ENCODE results near the gene ANKMY1.

The ANKMY1 gene

GRCh38 chr2:240429872-240430491 lies 127.8 kb downstream of the ANKMY1 start:
- no peak overlapping the region for H3K4me3 ChIP-seq (ENCODE audit: low read depth, low read length)
- no peak for DNase-seq (ENCODE audit: low read depth)
- TF ChIP-seq CTCF (IDR thresholded peaks at IDR 0.05; ENCODE audit: low read depth, low read length, missing control alignments): no peak

All from GM12864 (cell line).